Measurements from ENCODE around the gene B9D2. TPM values are rescaled to one million over a fixed set of nuclear protein-coding genes. Genes with fewer than 3 reads are reported as not detected.

The B9D2 gene
- total and polyA plus RNA-seq, 2 of the 4 experiments (the other 2 are of a cell fraction) = 6.1 to 9.7 TPM

GRCh38 chr19:41318696-41319499 lies 45.1 kb downstream of the B9D2 start:
- H3K4ac ChIP-seq (ENCODE audit: low read depth, low read length) = no peak overlapping the region
- no peak overlapping the region for H4K5ac ChIP-seq (ENCODE audit: low read depth, low read length)
- no peak overlapping the region for H4K91ac ChIP-seq (ENCODE audit: insufficient read depth, low read depth, low read length)
- ATAC-seq (ENCODE audit: low read depth) (no peak), DNase-seq (no peak)
- H4K20me1 ChIP-seq (ENCODE audit: insufficient read depth, low read length) = peaks cover 46% of the 10 kb centered on the region
- H3K9me1 ChIP-seq (ENCODE audit: insufficient read depth, low read length) = peaks cover 17% of the 10 kb centered on the region
- H4K8ac ChIP-seq (ENCODE audit: low read depth in 2 of 2, low read length in 2 of 2) = no peak overlapping the region
- no peak overlapping the region for H2BK120ac ChIP-seq (ENCODE audit: low read depth, low read length)
- 88% methylated on average over 15 of the region's 19 CpGs; no CpG with 5 or more reads in 1 of the 2 experiments for WGBS, 2 experiments (ENCODE audit: extremely low coverage in 2 of 2, insufficient read length in 1 of 2)
- H2AFZ ChIP-seq (replicated peaks; ENCODE audit: low read length, poor library complexity) = no peak overlapping the region
- peak overlapping the region; percentile 56 for H2AK5ac ChIP-seq (ENCODE audit: low read depth, low read length)
- no peak overlapping the region for H3K4me2 ChIP-seq (ENCODE audit: low read depth, low read length)
- no peak overlapping the region for H3K9ac ChIP-seq (ENCODE audit: low read depth, low read length)
- CTCF ChIA-PET = no interaction called here
- intact Hi-C loops (cut with micrococcal nuclease) = no loop called here
- H3K14ac ChIP-seq (replicated peaks; ENCODE audit: low read depth, low read length) = no peak overlapping the region
- peaks cover 51% of the 10 kb centered on the region for H3K36me3 ChIP-seq (ENCODE audit: control insufficient read depth, insufficient read depth, low read length)
- no TSS peak for BruUV-seq (replicated peaks)
- H3K23ac ChIP-seq (ENCODE audit: low read depth, low read length) = no peak overlapping the region
- no peak overlapping the region for H3K27ac ChIP-seq (ENCODE audit: insufficient read depth, low read length)
- H3K9me3 ChIP-seq (ENCODE audit: control insufficient read depth, insufficient read depth, low read length) = no peaks in the 10 kb centered on the region
- POLR2A ChIA-PET (ENCODE audit: unreplicated experiment) = interaction anchor here (0.5 kb wide), 1 partner anchor 47 kb away, joined by 3 read pairs; no protein-coding TSS in a partner anchor
- dilution Hi-C loops (cut with HindIII; ENCODE audit: low sequenced_read_pairs, unreplicated experiment) = no loop called here
- no peak overlapping the region for H2BK5ac ChIP-seq (ENCODE audit: low read depth, low read length, poor library complexity, severe bottlenecking)
- H3K56ac ChIP-seq (ENCODE audit: extremely low read depth, insufficient read depth, low read length) = no peak overlapping the region
- H3K4me3 ChIP-seq (ENCODE audit: insufficient read depth, low read depth, low read length) = no peak overlapping the region
- H3K18ac ChIP-seq (ENCODE audit: low read depth, low read length) = no peak overlapping the region
- in situ Hi-C loops (cut with MboI; ENCODE audit: low sequenced_read_pairs) = no loop called here
- peak overlapping the region; percentile 16 for H2AK9ac ChIP-seq (replicated peaks; ENCODE audit: low read depth, low read length, poor library complexity)
- peaks cover 21% of the 10 kb centered on the region for H3K4me1 ChIP-seq (ENCODE audit: control insufficient read depth, insufficient read depth, low read length)
- H2BK15ac ChIP-seq (ENCODE audit: low read depth, low read length) = no peak overlapping the region
- no peaks in the 10 kb centered on the region for H3K27me3 ChIP-seq (ENCODE audit: control insufficient read depth, insufficient read depth, low read length)
- H2BK20ac ChIP-seq (ENCODE audit: low read depth, low read length) = no peak overlapping the region
- peaks cover 22 to 66% of the 10 kb centered on the region in 2 experiments for H3K79me1 ChIP-seq (ENCODE audit: low read depth in 1 of 2, low read length in 2 of 2)
- TF ChIP-seq USF2 (IDR thresholded peaks at IDR 0.05; ENCODE audit: low read depth, low read length) (no peak), MAFK (IDR thresholded peaks at IDR 0.05; ENCODE audit: low read depth, low read length) (no peak), BHLHE40 (IDR thresholded peaks at IDR 0.05; ENCODE audit: low read depth, low read length) (no peak), ELK1 (IDR thresholded peaks at IDR 0.05; ENCODE audit: borderline replicate concordance, low read depth, low read length) (no peak), FOS (IDR thresholded peaks at IDR 0.05; ENCODE audit: low read depth, low read length) (no peak), RCOR1 (IDR thresholded peaks at IDR 0.05; ENCODE audit: insufficient replicate concordance, low read length) (no peak), MAZ (IDR thresholded peaks at IDR 0.05; ENCODE audit: borderline replicate concordance, low read depth, low read length) (no peak), RFX5 (IDR thresholded peaks at IDR 0.05; ENCODE audit: low read depth, low read length) (no peak), CHD1 (IDR thresholded peaks at IDR 0.05; ENCODE audit: low read depth, low read length) (no peak), NFE2L2 (IDR thresholded peaks at IDR 0.05; ENCODE audit: low read depth, low read length) (no peak), POLR2A (IDR thresholded peaks at IDR 0.05; ENCODE audit: low read depth, low read length) (no peak), MXI1 (IDR thresholded peaks at IDR 0.05; ENCODE audit: borderline replicate concordance, low read depth, low read length) (no peak), SMC3 (IDR thresholded peaks at IDR 0.05; ENCODE audit: low read depth, low read length) (no peak), CEBPB (IDR thresholded peaks at IDR 0.05; ENCODE audit: low read depth, low read length) (no peak)
- TF ChIP-seq, protein P1, sequence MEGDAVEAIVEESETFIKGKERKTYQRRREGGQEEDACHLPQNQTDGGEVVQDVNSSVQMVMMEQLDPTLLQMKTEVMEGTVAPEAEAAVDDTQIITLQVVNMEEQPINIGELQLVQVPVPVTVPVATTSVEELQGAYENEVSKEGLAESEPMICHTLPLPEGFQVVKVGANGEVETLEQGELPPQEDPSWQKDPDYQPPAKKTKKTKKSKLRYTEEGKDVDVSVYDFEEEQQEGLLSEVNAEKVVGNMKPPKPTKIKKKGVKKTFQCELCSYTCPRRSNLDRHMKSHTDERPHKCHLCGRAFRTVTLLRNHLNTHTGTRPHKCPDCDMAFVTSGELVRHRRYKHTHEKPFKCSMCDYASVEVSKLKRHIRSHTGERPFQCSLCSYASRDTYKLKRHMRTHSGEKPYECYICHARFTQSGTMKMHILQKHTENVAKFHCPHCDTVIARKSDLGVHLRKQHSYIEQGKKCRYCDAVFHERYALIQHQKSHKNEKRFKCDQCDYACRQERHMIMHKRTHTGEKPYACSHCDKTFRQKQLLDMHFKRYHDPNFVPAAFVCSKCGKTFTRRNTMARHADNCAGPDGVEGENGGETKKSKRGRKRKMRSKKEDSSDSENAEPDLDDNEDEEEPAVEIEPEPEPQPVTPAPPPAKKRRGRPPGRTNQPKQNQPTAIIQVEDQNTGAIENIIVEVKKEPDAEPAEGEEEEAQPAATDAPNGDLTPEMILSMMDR (conservative IDR thresholded peaks at IDR 0.05; ENCODE audit: low read depth, low read length) = no peak

Data from IMR-90 (cell line).